ENCODE results near the gene ZDHHC16. TPM values are rescaled to one million over a fixed set of nuclear protein-coding genes. Genes with fewer than 3 reads are reported as not detected.
A peak's percentile ranks its signal among the peaks of the same experiment; 100 is the strongest.
"Not testable (repeated sequence)": the region's sequence is repeated elsewhere in the genome, so short reads cannot be mapped to it uniquely, and the experiment has no call there.

Gene ZDHHC16
- polyA plus RNA-seq: 10 to 100 TPM; 19.9 to 38.5 (median 27.1) TPM

DNA sequence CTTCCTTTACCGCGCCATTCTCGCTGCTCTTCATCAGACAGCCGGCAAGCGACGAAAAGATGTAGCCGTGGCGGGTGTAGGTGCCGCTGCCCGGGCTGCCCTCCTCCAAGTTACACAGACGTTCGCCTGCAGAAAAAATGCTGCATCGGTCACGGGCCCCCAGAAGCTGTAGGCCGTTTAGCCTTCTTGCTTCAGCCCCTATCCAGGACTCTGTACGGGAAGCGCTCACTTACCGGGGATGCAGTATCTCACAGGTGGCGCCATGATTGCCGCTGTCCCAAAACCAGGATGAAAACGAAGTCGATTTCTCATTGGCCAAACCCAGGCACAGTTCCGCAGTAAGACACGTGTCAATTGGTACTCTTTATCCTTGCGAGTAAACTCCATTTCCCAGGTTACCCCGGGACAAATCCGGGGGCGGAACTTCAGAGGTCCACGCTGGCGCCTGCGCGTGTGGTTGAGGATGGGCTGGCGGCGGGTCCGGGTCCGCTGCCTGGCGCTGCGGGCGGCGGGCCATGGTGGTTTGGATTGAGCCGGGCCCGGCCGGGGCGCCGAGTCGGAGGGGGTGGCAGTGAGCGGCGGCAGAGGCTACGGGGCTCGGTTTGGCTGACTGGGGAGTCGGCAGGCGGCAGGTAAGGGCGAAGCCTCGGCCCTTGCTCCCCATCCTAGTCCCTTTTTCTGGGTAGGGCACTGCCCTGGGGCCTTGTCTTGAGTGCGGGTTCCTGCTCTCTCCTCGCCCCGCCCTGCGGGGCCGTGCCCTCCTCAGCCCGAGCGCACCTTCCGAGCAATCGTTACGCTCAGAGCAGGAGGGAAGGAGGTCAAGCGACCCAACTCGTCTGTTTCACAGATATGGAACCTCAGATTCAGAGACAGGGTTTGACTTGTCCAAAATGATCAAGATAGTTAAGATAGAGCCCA, at the start of gene ZDHHC16, which contains the start of gene EXOSC1:
Gene ZDHHC16, plus strand, starts transcription at position 454 of the 918 bp plus-strand sequence. CDS start 5,501 bp downstream, outside the sequence.
Gene EXOSC1, minus strand, starts transcription at position 285 of the 918 bp plus-strand sequence. Its CDS starts 21 bp downstream, at position 264.
- Mint-ChIP-seq H3K36me3 (peaks cover 0 to 7% (median 3%) of the 10 kb centered on the region in 3 donors), H3K27me3 (ENCODE audit: low read depth in 3 of 3) (peaks cover 2 to 3% (median 2%) of the 10 kb centered on the region in 3 donors), H3K9me3 (no peaks in the 10 kb centered on the region), H3K4me3 (peak within 1 kb of the TSS; percentile 94 to 100 (median 99)), H3K27ac (peak within 1 kb of the TSS; percentile 68 to 97 (median 93)), H3K4me1 (peaks cover 40 to 61% of the 10 kb centered on the region in 2 donors)
- DNase-seq: peak; percentile 86 to 88 (median 88)

DNA sequence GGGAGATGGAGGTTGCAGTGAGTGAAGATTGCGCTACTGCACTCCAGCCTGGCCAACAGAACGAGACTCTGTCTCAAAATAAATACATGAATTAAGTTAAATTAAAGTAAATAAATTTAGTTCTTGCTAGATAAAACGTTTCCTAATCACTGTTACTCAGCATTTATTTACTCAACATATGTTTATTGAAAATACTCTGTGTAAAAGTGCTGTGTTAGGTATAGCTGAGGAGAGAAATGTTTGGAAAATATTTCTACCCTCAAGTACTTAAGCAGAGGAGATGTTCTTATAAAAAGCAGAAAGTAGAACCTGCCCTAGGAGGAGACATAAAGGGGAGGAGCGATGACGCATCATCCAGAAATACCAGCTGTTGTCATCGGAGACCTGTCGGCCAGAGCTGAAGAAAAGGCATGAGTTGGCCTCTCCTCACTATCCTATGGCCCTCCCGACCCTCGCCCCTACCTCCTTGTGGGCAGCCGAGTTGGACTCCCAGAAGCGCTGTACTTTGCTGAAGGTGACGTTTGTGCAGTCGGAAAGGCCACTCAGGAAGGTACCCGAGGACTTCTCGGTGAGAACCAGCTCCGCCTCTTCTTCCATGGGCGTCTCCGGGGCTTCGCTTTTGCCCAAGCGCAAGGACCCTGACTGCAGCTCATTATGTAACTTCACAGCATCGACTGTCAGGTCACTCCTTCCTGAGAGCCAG, 46.0 kb upstream of the ZDHHC16 start:
- Mint-ChIP-seq H3K9me3 (no peaks in the 10 kb centered on the region), H3K27ac (peak overlapping the region; percentile 91 to 97 (median 96)), H3K4me3 (peak overlapping the region; percentile 95 to 97 (median 95)), H3K27me3 (ENCODE audit: low read depth in 3 of 3) (peaks cover 3 to 10% (median 5%) of the 10 kb centered on the region in 3 donors), H3K4me1 (peaks cover 18% of the 10 kb centered on the region in 2 donors), H3K36me3 (peaks cover 4 to 7% (median 6%) of the 10 kb centered on the region in 3 donors)
- peak in 2 of 3 donors; percentile 17 to 29 for DNase-seq

DNA sequence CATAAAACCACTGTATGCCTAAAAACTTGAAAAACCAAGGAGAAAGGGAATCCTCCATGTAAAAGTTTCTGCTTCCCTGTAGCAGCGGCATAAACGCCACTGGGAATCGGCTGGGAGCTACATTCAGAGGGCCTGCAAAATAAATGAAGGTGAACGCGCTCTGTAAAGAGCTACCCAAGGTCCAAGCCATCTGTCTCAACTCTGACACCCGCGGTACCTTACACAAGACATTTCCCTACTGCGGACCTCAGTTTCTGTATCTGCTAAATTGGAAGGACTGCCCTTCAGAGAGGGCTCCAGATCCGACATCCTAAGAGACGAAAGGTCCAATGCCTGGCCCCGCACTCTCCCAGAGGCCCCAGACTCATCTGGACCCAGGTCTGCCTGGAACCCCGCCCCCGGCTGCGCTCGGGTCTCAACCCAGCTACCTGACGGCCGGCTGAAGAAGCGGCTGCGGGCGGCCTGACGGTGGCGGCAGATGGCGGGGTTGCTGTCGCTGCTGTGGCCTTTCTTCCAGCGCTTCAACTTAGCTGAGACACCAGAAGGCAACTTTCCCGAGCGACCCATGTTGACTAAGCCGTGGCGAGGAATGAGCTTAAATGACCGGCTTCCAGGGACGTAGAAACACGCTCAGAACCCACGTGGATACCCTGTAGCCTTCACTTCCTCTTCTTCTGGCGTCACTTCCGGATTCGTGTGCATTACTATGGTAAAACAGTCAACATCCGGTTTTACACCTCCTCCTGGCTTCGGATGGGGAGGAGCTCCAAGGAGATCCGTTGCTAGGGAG, 45.1 kb upstream of the ZDHHC16 start, which contains the start of gene RRP12:
Gene RRP12, minus strand, starts transcription at position 676 of the 790 bp plus-strand sequence. Its CDS starts 109 bp downstream, at position 567.
- H3K27me3 Mint-ChIP-seq (ENCODE audit: low read depth in 3 of 3): peaks cover 3 to 10% (median 5%) of the 10 kb centered on the region in 3 donors
- H3K36me3 Mint-ChIP-seq: peaks cover 4 to 6% (median 6%) of the 10 kb centered on the region in 3 donors
- no peaks in the 10 kb centered on the region for H3K9me3 Mint-ChIP-seq
- peaks cover 18% of the 10 kb centered on the region in 2 donors for H3K4me1 Mint-ChIP-seq
- H3K4me3 Mint-ChIP-seq: peak within 1 kb of the TSS; percentile 95 to 97 (median 95)
- DNase-seq: peak; percentile 93 to 95 (median 95)
- peak within 1 kb of the TSS; percentile 91 to 97 (median 96) for H3K27ac Mint-ChIP-seq

DNA sequence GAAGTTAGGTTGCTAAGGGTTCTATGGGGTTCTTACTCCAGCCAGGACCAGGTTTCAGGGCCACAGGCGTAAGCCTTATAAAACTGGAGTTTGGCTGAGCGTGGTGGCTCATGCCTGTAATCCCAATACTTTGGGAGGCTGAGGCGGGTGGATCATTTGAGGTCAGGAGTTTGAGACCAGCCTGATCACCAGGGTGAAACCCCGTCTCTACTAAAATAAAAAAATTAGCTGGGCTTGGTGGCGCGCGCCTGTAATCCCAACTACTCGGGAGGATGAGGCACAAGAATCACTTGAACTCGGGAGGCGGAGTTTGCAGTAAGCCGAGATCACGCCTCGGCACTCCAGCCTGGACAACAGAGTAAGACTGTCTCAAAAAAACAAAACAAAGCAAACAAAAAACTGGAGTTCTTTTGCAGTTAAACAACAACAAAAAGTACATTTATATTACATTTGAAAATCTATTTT, 44.5 kb upstream of the ZDHHC16 start:
- peak overlapping the region; percentile 95 to 97 (median 95) for H3K4me3 Mint-ChIP-seq

DNA sequence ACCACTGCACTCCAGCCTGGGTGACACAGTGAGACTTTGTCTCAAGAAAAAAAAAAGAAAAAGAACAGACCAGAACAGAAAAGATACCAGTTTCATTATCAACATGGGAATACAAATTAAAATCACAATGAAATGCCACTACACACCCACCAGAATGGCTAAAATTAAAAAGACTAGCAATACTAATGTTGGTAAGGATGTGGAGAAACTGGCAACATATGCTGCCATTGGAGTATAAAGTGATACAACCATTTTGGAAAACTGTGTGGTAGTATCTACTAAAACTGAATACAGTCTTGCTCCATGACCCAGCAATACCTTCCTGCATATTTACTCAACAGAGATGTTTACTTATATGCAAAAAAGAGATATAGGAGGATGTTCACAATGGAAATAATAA, 41.9 kb upstream of the ZDHHC16 start:
- H3K4me1 Mint-ChIP-seq: peaks cover 30 to 36% of the 10 kb centered on the region in 2 donors
- no peaks in the 10 kb centered on the region for H3K36me3 Mint-ChIP-seq
- peaks cover 3 to 10% (median 5%) of the 10 kb centered on the region in 3 donors for H3K27me3 Mint-ChIP-seq (ENCODE audit: low read depth in 3 of 3)
- no peaks in the 10 kb centered on the region for H3K9me3 Mint-ChIP-seq
- no peak overlapping the region for H3K4me3 Mint-ChIP-seq
- peak overlapping the region in 2 of 6 donors; percentile 37 for H3K27ac Mint-ChIP-seq
- no peak for DNase-seq

More for the DNA sequence above, 44.5 kb upstream of the ZDHHC16 start:
- peak overlapping the region; percentile 91 to 97 (median 96) for H3K27ac Mint-ChIP-seq
- no peaks in the 10 kb centered on the region for H3K9me3 Mint-ChIP-seq
- H3K4me1 Mint-ChIP-seq: peaks cover 18% of the 10 kb centered on the region in 2 donors
- H3K27me3 Mint-ChIP-seq (ENCODE audit: low read depth in 3 of 3): peaks cover 3 to 10% (median 5%) of the 10 kb centered on the region in 3 donors
- H3K36me3 Mint-ChIP-seq: no peaks in the 10 kb centered on the region
- DNase-seq: no peak

DNA sequence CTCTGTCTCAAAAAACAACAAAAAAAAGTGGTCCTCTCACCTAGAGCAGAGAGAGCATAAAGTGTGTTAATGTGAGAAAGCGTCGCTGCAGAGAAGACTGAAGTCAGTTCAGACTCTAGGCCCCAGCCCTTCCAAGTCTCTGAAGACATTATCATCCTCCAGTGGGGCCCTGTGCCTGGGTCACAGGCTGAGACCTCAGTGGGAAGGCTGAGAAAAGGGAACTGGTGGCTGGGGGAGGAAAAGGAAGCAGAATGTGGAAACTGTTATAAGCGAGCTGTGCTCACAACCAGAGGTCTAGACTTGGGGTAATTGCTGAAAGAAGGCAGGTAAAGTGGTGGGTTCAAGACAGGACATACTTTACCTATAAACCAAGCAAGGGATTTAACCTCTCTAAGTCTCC, 39.9 kb upstream of the ZDHHC16 start:
- H3K27me3 Mint-ChIP-seq (ENCODE audit: low read depth in 3 of 3): peaks cover 3 to 5% (median 4%) of the 10 kb centered on the region in 3 donors
- peaks cover 20 to 24% of the 10 kb centered on the region in 2 donors for H3K4me1 Mint-ChIP-seq
- DNase-seq: no peak
- H3K9me3 Mint-ChIP-seq: no peaks in the 10 kb centered on the region
- H3K4me3 Mint-ChIP-seq: no peak overlapping the region
- no peaks in the 10 kb centered on the region for H3K36me3 Mint-ChIP-seq
- H3K27ac Mint-ChIP-seq: peak overlapping the region in 3 of 6 donors; percentile 36 to 64 (median 45)

DNA sequence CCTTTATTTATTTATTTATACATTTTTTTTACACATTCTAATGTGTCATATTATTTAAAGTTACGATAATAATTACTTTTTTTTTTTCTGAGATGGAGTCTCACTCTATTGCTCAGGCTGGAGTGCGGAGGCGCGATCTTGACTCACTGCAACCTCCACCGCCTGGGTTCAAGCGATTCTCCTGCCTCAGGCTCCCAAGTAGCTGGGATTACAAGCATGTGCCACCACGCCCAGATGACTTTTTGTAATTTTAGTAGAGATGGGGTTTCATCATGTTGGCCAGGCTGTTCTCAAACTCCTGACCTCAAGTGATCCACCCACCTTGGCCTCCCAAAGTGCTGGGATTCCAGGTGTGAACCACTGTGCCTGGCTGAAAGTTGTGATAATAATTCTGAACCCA, 39.5 kb upstream of the ZDHHC16 start:
- H3K27ac Mint-ChIP-seq; DNase-seq; H3K36me3 Mint-ChIP-seq; H3K9me3 Mint-ChIP-seq; H3K27me3 Mint-ChIP-seq (ENCODE audit: low read depth in 3 of 3); H3K4me3 Mint-ChIP-seq: not testable (repeated sequence)
- H3K4me1 Mint-ChIP-seq: peaks cover 16 to 19% of the 10 kb centered on the region in 2 donors

DNA sequence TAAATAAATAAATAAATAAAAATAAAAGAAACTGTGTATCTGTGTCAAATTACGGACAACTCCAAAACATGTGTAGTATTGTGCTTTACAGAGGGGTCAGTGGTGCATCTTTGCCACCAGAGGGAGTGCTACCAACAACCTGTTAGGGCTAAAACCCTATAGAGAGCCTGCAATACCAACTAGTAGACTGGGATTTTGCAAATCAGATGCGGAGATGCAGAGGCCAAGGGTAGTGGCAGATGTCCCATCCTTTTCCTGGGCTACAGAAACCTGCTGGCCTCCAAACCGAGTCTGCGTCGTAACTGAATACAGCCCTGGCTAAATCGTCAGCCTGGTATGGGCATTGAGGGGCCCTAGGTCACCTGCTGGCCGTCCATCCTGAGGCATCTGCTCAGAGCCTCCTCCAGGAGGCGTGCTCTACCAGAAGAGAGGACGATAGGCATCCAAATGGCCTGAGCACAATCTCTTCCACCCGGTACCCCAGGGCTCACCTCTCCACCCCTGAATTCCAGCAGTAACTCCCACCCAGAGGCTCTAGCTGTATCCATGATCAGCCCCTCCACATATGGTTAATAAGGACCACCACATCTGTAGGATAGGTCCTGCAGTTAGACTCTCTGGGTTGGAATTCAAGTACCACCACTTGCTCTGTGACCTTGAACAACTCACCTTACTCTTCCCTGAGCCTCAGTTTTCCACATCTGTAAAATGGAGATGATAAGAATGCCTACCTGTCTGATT, 38.6 kb upstream of the ZDHHC16 start:
- Mint-ChIP-seq H3K27me3 (ENCODE audit: low read depth in 3 of 3) (peaks cover 0 to 2% (median 0%) of the 10 kb centered on the region in 3 donors), H3K36me3 (no peaks in the 10 kb centered on the region), H3K27ac (peak overlapping the region; percentile 62 to 88 (median 82)), H3K4me1 (peaks cover 15 to 18% of the 10 kb centered on the region in 2 donors), H3K4me3 (peak overlapping the region; percentile 58 to 76 (median 72)), H3K9me3 (no peaks in the 10 kb centered on the region)
- DNase-seq: peak; percentile 71 to 79 (median 71)

DNA sequence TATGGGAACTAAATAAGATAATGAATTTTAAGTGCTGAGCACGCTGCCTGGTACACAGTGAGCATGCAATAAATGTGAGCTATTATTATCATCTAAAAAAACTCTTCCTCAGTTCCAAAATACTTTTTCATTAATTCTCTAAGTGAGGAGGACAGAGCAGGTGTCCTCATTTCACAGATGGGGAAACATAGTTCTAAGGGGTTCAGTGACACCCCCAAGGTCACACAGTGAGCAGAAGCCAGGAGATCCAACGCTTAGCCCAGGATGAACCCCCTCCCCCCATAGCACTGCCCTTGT, 38.1 kb upstream of the ZDHHC16 start:
- Mint-ChIP-seq H3K9me3 (no peaks in the 10 kb centered on the region), H3K27me3 (ENCODE audit: low read depth in 3 of 3) (peaks cover 0 to under 1% (median 0%) of the 10 kb centered on the region in 3 donors), H3K4me1 (peaks cover 17 to 22% of the 10 kb centered on the region in 2 donors), H3K4me3 (peak overlapping the region in 4 of 5 donors; percentile 29 to 76 (median 56)), H3K36me3 (no peaks in the 10 kb centered on the region), H3K27ac (peak overlapping the region; percentile 62 to 88 (median 82))
- no peak for DNase-seq

DNA sequence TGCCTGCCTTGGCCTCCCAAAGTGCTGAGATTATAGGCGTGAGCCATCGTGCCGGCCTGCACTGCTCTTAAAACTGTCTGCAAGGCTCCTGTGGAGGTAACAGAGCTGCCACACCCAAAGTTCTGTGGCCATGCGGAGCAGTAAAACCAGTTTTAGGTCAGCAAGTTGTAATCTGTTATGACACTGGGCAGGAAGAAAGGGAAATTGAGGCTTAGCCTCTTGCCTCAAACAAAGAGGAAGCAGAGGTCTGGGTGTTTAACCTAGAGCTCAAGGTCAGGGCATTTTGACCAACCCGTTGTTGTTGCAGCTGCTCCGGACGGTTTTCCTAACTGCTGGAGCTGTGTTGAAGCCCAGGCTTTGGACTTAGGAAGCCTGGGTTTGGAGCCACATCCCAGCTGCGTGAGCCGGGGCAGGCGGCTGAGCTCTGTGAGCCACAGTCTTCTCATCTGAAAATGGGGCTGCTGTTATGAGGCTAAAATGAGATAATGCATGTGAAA, 37.4 kb upstream of the ZDHHC16 start:
- no peak for DNase-seq
- Mint-ChIP-seq H3K36me3 (no peaks in the 10 kb centered on the region), H3K27ac (peak overlapping the region; percentile 21 to 84 (median 60)), H3K4me3 (peak overlapping the region in 3 of 5 donors; percentile 7 to 54 (median 32)), H3K27me3 (ENCODE audit: low read depth in 3 of 3) (peaks cover 0 to 2% (median 0%) of the 10 kb centered on the region in 3 donors), H3K9me3 (no peaks in the 10 kb centered on the region), H3K4me1 (peaks cover 22 to 28% of the 10 kb centered on the region in 2 donors)

DNA sequence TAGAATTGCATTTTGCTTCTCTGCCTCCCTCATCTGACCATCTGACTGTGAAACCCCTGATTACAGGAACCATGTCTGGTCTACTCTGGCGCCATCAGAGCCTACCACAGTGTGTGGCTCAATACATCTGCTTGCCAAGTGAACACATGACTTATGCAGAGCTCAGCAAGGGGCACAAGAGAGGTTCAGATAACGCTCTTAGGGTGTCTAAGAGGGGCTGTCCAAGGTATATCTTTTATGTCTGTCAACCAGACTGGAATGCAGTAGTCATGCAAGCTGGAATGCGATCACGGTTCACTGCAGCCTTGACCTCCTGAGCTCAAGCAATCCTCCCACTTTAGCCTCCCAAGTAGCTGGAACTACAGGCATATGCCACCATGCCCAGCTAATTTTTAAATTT, 34.6 kb upstream of the ZDHHC16 start:
- no peak for DNase-seq
- no peaks in the 10 kb centered on the region for H3K36me3 Mint-ChIP-seq

DNA sequence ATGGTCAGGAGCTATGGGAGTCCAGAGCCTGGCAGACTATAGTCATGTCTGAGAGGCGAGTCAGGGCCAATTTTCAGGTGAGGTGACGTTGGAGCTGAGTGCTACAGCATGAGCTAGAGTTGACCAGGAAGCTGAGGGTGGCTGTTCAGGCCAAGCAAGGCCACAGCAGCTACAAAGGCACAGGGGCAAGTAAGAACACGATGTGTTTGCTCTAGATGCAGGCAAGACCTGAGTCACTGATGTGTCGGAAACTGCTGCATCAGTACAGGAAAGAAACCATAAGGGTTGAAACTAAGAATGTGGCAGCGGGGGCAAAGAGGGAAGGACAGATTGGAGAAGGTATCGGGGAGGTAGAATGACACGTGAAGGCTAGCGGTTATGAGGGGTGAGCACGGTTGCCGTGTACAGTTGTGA, 33.1 kb upstream of the ZDHHC16 start:
- no peaks in the 10 kb centered on the region for H3K36me3 Mint-ChIP-seq
- peaks cover 10 to 25% (median 13%) of the 10 kb centered on the region in 3 donors for H3K27me3 Mint-ChIP-seq (ENCODE audit: low read depth in 3 of 3)
- H3K27ac Mint-ChIP-seq: peak overlapping the region; percentile 86 to 96 (median 89)
- H3K4me1 Mint-ChIP-seq: peaks cover 47 to 52% of the 10 kb centered on the region in 2 donors
- no peaks in the 10 kb centered on the region for H3K9me3 Mint-ChIP-seq
- peak overlapping the region in 4 of 5 donors; percentile 1 to 58 (median 47) for H3K4me3 Mint-ChIP-seq
- no peak for DNase-seq

More for the DNA sequence above, 34.6 kb upstream of the ZDHHC16 start:
- no peak overlapping the region for H3K4me3 Mint-ChIP-seq
- peak overlapping the region in 1 of 6 donors; percentile 40 for H3K27ac Mint-ChIP-seq
- H3K9me3 Mint-ChIP-seq: no peaks in the 10 kb centered on the region
- peaks cover 47 to 48% of the 10 kb centered on the region in 2 donors for H3K4me1 Mint-ChIP-seq
- H3K27me3 Mint-ChIP-seq (ENCODE audit: low read depth in 3 of 3): peaks cover 10 to 25% (median 13%) of the 10 kb centered on the region in 3 donors

Data from immature natural killer cell (primary cell).